HL-60/S4 treated with phorbol 12-myristate 13-acetate at 8.2 ng/mL for 4 days and 3 days (cell line): Measurements from ENCODE around the gene HUS1.
"Not testable (repeated sequence)": the region's sequence is repeated elsewhere in the genome, so short reads cannot be mapped to it uniquely, and the experiment has no call there.

ENCODE experiments used
- in situ Hi-C: fragments of 300-500 bp; cut with MboI; formaldehyde crosslinking; loops from 2 replicates; pipeline ENCODE4 v1.15.0; 2022; ENCODE audit warnings: low sequenced_read_pairs

Gene HUS1

GRCh38 chr7:47979145-47979831, at the start of gene HUS1:
Gene HUS1 (minus strand): TSS chr7:47979615. CDS start chr7:47979519, 96 bp downstream.
- in situ Hi-C loops, result loop anchor here (25.0 kb wide), 1 partner anchor 108 kb away; the partner anchor contains the start of gene UPP1

GRCh38 chr7:48028938-48029337, 49.5 kb upstream of the HUS1 start, which contains the start of gene SUN3:
Gene SUN3 (minus strand): TSS chr7:48029107. CDS start chr7:48028938, 169 bp downstream.
- in situ Hi-C loops, result no loop called here

- in situ Hi-C loops, result no loop called here
These were observed 46.2 kb upstream of the HUS1 start for GRCh38 chr7:48025624-48026023.

GRCh38 chr7:48017674-48018073, 38.3 kb upstream of the HUS1 start:
- in situ Hi-C loops, result no loop called here

- in situ Hi-C loops, result no loop called here
These were observed 37.2 kb upstream of the HUS1 start for GRCh38 chr7:48016641-48017040.

- in situ Hi-C loops, result no loop called here
These were observed 32.5 kb upstream of the HUS1 start for GRCh38 chr7:48011951-48012350.

GRCh38 chr7:48011323-48011722, 31.9 kb upstream of the HUS1 start:
- in situ Hi-C loops, result no loop called here

- in situ Hi-C loops, result no loop called here
These were observed 30.5 kb upstream of the HUS1 start for GRCh38 chr7:48009954-48010353.

- in situ Hi-C loops, result no loop called here
These were observed 29.8 kb upstream of the HUS1 start for GRCh38 chr7:48009257-48009656.

GRCh38 chr7:48006866-48007265, 27.5 kb upstream of the HUS1 start:
- in situ Hi-C loops, result no loop called here

GRCh38 chr7:48004638-48005037, 25.2 kb upstream of the HUS1 start:
- in situ Hi-C loops, result no loop called here

GRCh38 chr7:48004032-48004431, 24.6 kb upstream of the HUS1 start:
- in situ Hi-C loops, result no loop called here

GRCh38 chr7:48000164-48000563, 20.7 kb upstream of the HUS1 start:
- in situ Hi-C loops, result not testable (repeated sequence)

GRCh38 chr7:47999413-47999812, 20.0 kb upstream of the HUS1 start:
- in situ Hi-C loops, result loop anchor here (25.0 kb wide), 1 partner anchor 88 kb away; the partner anchor contains the start of gene UPP1

- in situ Hi-C loops, result loop anchor here (25.0 kb wide), 1 partner anchor 95 kb away; the partner anchor contains the start of gene UPP1
These were observed 13.0 kb upstream of the HUS1 start for GRCh38 chr7:47992446-47992845.

GRCh38 chr7:47991741-47992311, 12.4 kb upstream of the HUS1 start:
- in situ Hi-C loops, result loop anchor here (25.0 kb wide), 1 partner anchor 95 kb away; the partner anchor contains the start of gene UPP1

- in situ Hi-C loops, result loop anchor here (25.0 kb wide), 1 partner anchor 96 kb away; the partner anchor contains the start of gene UPP1
These were observed 11.9 kb upstream of the HUS1 start for GRCh38 chr7:47991270-47991669.

GRCh38 chr7:47990592-47990991, 11.2 kb upstream of the HUS1 start:
- in situ Hi-C loops, result loop anchor here (25.0 kb wide), 1 partner anchor 97 kb away; the partner anchor contains the start of gene UPP1

- in situ Hi-C loops, result loop anchor here (25.0 kb wide), 1 partner anchor 97 kb away; the partner anchor contains the start of gene UPP1
These were observed 10.4 kb upstream of the HUS1 start for GRCh38 chr7:47989607-47990400.

- in situ Hi-C loops, result loop anchor here (25.0 kb wide), 1 partner anchor 99 kb away; the partner anchor contains the start of gene UPP1
These were observed 9.3 kb upstream of the HUS1 start for GRCh38 chr7:47988496-47989386.
